Stimulated activated effector memory CD8-positive, alpha-beta T cell treated with anti-CD3 and anti-CD28 coated beads, Interleukin-12 subunit alpha, Interleukin-12 subunit beta, amount 100 ng/mL, for 72 hours (primary cell): ENCODE measurements around the gene KLRD1.
"Not testable (repeated sequence)": the region's sequence is repeated elsewhere in the genome, so short reads cannot be mapped to it uniquely, and the experiment has no call there.

Experiments used
- ATAC-seq: fragments of 150-1000 bp; cut with Tn5 transposase; 2 replicates; pipeline ENCODE4 v1.10.0; 2021
- DNase-seq, 2 donors: peaks; one replicate each; pipeline ENCODE4 v3.0.0; 2021 to 2022; ENCODE audit warnings: low spot score in 2 of 2
- H3K27ac Mint-ChIP-seq: one replicate; pipeline ENCODE4 v1.8.0; 2022; ENCODE audit warnings: mild to moderate bottlenecking, mixed read lengths
- H3K36me3 Mint-ChIP-seq: one replicate; pipeline ENCODE4 v1.8.0; 2022; ENCODE audit warnings: mild to moderate bottlenecking, mixed read lengths
- H3K4me1 Mint-ChIP-seq: one replicate; pipeline ENCODE4 v1.8.0; 2022; ENCODE audit warnings: mixed read lengths
- H3K4me3 Mint-ChIP-seq: one replicate; pipeline ENCODE4 v1.8.0; 2022; ENCODE audit warnings: mild to moderate bottlenecking, mixed read lengths
- H3K9me3 Mint-ChIP-seq: one replicate; pipeline ENCODE4 v1.8.0; 2022; ENCODE audit warnings: mixed read lengths

Gene KLRD1

DNA sequence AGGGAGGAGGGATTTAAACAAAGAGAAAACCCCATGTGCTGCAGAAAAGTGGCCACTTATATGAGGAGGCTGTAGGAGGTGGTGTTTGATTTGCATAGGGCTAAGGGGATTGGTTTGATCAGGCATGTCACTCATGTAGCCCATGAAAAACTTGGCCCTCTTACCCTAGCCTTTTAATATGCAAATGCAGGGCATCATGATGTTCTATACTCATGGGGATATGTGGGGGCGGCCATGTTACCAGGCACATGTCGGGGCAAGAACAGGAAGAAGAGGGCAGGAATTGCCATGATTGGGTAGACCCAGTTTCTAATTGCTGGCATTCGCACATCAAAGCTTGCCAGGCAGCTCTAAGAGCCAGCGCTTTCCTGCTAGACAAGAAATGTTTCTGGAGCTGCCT is 53.4 kb downstream of the KLRD1 start:
- H3K4me3 Mint-ChIP-seq, result no peak overlapping the region
- H3K27ac Mint-ChIP-seq, result no peak overlapping the region
- no peak for DNase-seq
- peaks cover 14% of the 10 kb centered on the region for H3K4me1 Mint-ChIP-seq
- no peak for ATAC-seq
- H3K9me3 Mint-ChIP-seq, result no peaks in the 10 kb centered on the region
- peaks cover 11% of the 10 kb centered on the region for H3K36me3 Mint-ChIP-seq

DNA sequence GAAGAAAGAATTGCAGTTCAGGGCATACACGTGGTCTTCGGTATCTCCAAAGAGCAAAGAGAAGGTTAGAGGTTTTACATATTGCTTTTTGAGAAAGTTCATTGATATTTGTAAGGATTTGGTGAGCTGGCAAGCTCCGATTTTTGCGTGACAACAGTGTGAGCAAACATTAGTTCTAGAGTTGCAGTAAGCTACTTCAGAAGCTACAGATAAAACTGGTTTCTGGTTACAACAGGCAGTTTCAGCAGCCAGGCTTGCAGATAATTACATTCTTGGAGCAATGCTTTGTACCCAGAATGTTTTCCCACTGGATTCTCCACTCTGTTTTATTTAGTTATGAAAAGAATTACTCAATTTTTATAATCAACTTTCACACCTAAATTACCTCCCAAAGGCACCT is 54.0 kb downstream of the KLRD1 start:
- Mint-ChIP-seq H3K27ac (no peak overlapping the region), H3K9me3 (no peaks in the 10 kb centered on the region), H3K36me3 (peaks cover 12% of the 10 kb centered on the region), H3K4me3 (no peak overlapping the region), H3K4me1 (peaks cover 14% of the 10 kb centered on the region)
- no peak for ATAC-seq
- DNase-seq, result no peak

DNA sequence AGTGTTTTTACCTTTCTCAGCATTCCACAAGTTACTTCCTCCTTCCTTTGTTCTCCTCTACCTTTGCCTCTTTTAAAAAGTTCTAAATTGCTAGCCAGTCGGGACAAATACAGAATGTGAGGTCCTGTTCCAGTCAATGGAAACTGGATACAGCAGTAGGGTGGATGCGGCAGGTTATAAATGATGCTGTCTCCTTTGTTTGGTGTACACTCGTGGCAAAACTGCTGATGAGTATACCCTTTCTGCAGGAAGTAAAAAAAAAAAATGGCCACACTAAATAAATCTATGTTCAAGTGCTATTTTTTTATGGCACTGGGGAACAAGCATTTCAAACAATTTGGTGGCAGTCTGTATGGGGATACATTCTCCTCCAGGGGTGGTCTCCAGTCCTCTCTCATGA is 54.7 kb downstream of the KLRD1 start:
- no peak for DNase-seq

DNA sequence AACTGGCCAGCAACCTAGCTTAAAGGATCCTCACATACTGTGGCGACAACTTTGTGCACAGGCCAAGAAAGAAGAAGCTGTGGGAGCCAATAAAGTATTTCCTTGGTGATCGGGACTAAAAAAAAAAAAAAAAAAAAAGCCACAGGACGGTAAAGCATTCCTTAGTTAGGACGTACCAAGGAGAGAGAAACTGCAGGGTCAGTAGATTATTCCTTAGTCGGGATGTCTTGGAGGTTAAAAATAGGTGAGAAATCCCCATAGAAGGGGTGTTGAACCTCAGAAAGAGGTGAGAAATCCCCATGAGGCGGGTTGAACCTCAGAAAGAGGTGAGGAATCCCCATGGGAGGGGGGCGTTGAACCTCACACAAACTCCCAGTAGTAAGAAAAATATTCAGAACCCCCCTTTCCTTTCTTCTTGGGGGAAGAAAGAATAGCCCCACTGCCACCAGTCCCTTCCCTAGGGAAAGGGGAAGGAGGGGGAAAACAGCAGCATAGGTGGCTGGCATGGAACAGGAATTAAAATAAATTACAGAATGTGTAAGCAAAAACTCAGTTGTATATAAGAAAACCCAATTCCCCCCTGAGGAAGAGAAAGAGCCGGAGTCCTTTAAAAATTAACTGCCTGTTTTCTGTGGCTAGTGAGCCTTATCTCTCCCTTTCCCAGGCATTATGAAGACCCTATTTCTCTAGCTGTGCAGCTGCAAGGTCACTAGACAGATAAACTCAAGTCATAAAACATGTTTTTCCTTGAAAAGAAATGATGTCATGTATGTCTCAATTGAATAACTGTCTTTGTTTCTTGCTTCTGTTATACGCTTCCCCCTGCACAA is 55.4 kb downstream of the KLRD1 start:
- H3K9me3 Mint-ChIP-seq, result peaks cover 1% of the 10 kb centered on the region
- H3K36me3 Mint-ChIP-seq, result peaks cover 26% of the 10 kb centered on the region
- DNase-seq (no peak), ATAC-seq (no peak)
- H3K27ac Mint-ChIP-seq, result no peak overlapping the region
- H3K4me3 Mint-ChIP-seq, result no peak overlapping the region
- peaks cover 20% of the 10 kb centered on the region for H3K4me1 Mint-ChIP-seq

More for the DNA sequence above, 54.7 kb downstream of the KLRD1 start:
- H3K4me3 Mint-ChIP-seq, result no peak overlapping the region
- peaks cover 19% of the 10 kb centered on the region for H3K36me3 Mint-ChIP-seq
- peaks cover 14% of the 10 kb centered on the region for H3K4me1 Mint-ChIP-seq
- ATAC-seq, result no peak
- H3K9me3 Mint-ChIP-seq, result no peaks in the 10 kb centered on the region
- H3K27ac Mint-ChIP-seq, result no peak overlapping the region

DNA sequence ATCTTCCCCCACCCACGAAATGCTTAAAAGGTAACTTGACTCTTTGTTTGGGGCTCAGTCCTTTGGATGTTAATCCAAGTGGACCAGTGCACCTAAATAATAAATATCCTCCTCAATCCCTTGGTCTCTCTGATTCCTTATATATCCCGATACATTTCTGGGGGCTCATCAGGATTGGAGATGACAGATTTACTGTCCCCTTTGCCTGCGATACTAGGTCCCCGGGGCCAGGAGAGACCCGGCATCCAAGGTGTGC is 55.9 kb downstream of the KLRD1 start:
- peaks cover 3% of the 10 kb centered on the region for H3K9me3 Mint-ChIP-seq
- peaks cover 32% of the 10 kb centered on the region for H3K36me3 Mint-ChIP-seq
- ATAC-seq (no peak), DNase-seq (no peak)
- H3K27ac Mint-ChIP-seq, result no peak overlapping the region
- peaks cover 26% of the 10 kb centered on the region for H3K4me1 Mint-ChIP-seq
- no peak overlapping the region for H3K4me3 Mint-ChIP-seq

DNA sequence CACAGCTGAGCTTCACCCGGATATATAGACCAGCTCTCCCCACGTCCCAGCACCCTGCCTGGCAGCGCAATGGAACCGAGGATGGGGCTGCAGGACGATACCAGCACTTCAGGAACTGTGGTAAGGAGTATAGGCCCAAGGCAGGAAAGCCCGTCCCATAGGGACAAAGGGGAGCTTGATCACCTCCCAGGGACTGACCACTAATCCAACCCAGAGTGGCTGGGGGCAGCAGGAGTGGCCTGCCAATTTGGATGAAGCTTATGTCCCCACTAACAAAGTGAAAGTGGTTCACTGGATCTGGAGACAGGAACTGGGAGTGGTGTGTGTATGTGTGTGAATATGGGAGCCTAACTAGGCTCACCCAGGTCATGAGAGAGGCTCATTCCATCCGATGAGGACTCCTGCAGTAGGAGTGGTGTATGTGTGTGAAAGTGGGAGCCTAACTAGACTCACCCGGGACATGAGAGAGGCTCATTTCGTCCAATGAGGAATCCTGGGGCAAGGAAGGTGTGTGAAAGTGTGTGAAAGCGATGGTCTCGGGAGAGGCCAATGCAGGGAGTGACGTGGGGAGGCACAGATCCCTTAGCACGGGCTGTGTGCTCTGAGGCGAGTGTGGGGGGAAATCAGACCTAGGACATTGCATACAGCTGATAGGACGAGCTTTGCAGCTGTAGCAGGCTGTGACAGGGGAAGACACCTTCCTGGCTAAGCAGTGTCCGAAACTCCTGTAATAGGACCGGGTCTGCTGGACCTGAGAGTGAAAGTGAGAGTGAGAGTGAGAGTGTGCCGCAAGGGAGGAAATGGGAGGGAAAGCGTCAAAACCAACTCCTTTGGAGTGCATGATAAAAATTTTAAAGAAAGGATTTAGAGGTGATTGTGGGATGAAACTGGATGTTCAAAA is 56.5 kb downstream of the KLRD1 start:
- ATAC-seq (peak; percentile 71), DNase-seq (peak in 1 of 2 donors; percentile 73)
- peaks cover 31% of the 10 kb centered on the region for H3K4me1 Mint-ChIP-seq
- H3K4me3 Mint-ChIP-seq, result no peak overlapping the region
- H3K36me3 Mint-ChIP-seq, result peaks cover 37% of the 10 kb centered on the region
- peaks cover 3% of the 10 kb centered on the region for H3K9me3 Mint-ChIP-seq
- no peak overlapping the region for H3K27ac Mint-ChIP-seq

DNA sequence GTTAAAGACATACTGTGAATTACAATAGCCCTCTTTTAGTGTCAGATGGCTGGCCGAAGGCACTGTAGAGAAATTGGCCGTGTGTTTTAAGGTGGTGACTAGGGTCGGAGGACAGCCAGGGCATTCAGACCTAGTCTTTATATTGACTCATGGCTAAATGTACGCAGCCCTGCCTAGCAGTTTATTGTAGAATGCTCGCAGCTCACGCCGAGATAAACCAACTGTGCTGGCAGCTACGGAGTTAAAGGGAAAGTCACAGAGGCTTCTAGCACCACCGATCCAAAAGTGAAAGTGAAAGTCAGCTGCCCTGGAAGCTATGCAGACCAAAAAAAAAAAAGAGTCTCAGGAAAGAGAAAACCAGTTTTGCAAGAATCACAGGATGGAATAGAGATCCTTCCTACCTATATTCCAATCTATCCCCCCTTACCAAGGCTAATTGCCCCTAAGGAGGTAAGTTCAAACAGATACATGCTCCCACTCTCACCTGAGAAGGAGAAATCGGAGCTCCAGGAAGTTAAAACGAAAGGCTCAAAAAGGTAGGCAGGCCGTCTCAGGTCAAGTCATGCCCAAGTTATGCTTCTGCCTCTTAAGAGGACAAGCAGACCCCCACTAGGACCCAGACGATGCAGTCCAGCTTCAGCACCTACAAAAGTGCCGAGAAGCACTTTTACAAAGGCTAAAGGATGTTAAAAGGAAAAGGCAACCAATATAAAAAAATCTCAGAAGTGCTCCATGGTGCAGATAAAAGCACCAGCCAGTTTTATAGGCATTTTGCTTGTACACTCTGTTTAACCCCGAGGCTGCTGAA is 57.3 kb downstream of the KLRD1 start:
- H3K9me3 Mint-ChIP-seq, result peaks cover 3% of the 10 kb centered on the region
- no peak overlapping the region for H3K27ac Mint-ChIP-seq
- peak in 1 of 2 donors; percentile 75 for DNase-seq
- H3K4me1 Mint-ChIP-seq, result peaks cover 37% of the 10 kb centered on the region
- ATAC-seq, result peak; percentile 74
- no peak overlapping the region for H3K4me3 Mint-ChIP-seq
- H3K36me3 Mint-ChIP-seq, result peaks cover 46% of the 10 kb centered on the region

DNA sequence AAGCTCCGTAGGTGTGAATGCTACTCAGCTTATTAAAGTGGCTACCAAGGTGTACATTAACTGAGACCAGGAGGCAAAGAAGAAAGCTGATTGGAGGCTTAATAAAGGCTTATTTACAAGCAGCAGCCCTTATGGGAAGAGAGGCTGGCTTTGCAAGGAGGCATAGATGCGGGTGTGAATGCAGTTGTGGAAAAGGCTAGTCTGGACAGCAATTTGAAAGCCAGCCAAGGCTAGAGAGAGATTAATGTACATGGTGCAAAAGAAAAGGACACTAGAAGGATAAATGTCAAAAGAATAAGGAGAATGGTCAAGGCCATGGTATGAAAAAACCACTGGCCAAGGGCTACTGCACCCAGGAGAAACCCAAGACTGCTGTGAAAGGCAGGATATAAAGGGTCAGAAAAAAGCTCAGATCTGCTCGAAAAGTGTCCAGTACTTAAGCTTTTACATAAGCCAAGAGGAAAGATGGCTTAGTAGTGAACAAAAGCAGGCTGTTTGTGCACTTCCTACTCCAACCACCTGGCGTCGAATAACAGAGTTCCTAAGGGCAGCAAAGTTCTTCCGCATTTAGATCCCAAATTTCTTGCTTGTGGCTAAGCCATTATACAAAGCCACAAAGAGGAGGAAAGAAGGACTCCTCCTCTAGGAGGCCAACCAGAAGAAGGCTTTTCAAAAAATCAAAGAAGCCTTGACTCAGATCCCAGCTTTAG is 58.2 kb downstream of the KLRD1 start:
- H3K4me1 Mint-ChIP-seq, result peaks cover 40% of the 10 kb centered on the region
- ATAC-seq (no peak), DNase-seq (no peak)
- peaks cover 3% of the 10 kb centered on the region for H3K9me3 Mint-ChIP-seq
- no peak overlapping the region for H3K27ac Mint-ChIP-seq
- peaks cover 50% of the 10 kb centered on the region for H3K36me3 Mint-ChIP-seq
- no peak overlapping the region for H3K4me3 Mint-ChIP-seq

DNA sequence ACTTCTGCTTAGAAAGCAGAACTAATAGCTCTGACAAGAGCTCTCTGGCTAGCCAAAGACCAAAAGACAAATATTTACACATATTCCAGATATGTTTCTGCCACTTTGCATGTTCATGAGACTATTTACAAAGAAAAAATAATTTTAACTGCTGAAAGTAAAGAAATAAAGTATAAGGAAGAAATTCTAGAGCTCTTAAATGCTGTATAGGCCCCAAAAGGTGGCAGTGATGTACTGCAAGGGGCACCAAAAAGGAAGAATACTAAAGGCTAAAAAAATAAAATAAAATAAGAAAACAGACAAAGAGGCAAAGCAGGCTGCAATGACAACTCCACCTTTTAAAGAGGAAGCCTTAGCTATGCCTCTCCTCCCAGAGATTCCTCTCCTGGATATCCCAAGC is 59.2 kb downstream of the KLRD1 start:
- no peak overlapping the region for H3K27ac Mint-ChIP-seq
- no peak overlapping the region for H3K4me3 Mint-ChIP-seq
- H3K36me3 Mint-ChIP-seq, result peaks cover 58% of the 10 kb centered on the region
- ATAC-seq (no peak), DNase-seq (no peak)
- peaks cover 41% of the 10 kb centered on the region for H3K4me1 Mint-ChIP-seq
- peaks cover 3% of the 10 kb centered on the region for H3K9me3 Mint-ChIP-seq

DNA sequence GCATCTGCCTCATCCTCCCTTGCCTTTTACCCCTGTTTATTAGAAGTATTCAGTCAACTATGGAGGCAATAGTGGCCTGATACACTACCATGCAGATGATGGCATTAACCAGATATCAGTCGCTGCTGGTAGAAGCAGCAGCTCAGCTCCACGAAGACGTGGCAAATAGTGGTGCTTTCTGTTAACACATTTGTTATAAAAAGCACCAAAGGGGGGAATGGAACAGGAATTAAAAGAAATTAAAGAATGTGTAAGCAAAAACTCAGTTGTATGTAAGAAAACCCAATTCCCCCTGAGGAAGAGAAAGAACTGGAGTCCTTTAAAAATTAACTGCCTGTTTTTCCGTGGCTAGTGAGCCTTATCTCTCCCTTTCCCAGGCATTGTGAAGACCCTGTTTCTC is 60.0 kb downstream of the KLRD1 start:
- peaks cover 49% of the 10 kb centered on the region for H3K4me1 Mint-ChIP-seq

DNA sequence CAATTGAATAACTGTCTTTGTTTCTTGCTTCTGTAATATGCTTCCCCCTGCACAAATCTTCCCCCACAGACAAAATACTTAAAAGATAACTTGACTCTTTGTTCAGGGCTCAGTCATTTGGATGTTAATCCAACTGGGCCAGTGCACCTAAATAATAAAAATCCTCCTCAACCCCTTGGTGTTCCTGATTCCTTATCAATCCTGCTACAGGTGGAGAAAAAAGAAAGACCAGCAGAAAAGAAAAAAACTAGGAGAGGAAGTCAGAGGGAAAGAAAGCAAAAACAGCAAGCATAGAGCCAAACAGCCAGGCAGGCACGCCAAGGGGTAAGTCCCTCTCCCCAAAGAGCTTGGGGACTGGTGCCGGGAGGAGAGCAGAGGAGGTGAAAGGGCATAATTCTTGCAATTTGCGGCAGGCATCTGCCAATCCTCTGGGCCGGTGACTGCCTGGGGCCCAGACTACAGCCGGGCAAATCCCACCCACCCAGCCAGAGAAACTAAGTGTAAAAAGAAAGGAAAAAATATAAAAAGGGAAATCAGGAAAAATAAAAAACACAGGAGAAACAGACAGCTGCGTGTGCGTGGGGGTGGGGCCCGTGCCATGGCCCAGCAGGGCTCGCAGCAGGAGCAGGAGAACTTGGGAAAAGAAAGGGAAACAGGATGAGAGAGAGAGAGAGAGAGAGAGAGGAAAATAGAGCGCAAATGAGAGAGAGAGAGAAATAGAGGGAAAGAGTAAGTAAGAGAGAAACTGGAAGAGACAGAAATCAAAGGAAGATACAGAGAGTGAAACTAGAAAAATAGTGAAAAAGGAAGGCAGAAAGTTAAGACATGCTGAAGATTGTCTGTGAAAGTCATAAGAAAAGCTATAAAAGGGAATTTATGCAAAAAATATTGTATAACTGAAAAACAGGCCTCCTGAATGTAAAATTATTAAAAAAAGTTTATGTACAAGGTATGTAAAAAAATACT is 60.8 kb downstream of the KLRD1 start:
- DNase-seq, result no peak
- H3K4me3 Mint-ChIP-seq, result peak overlapping the region; percentile 69
- peaks cover 70% of the 10 kb centered on the region for H3K36me3 Mint-ChIP-seq
- no peak for ATAC-seq
- peaks cover 54% of the 10 kb centered on the region for H3K4me1 Mint-ChIP-seq
- peak overlapping the region; percentile 97 for H3K27ac Mint-ChIP-seq
- H3K9me3 Mint-ChIP-seq, result peaks cover 3% of the 10 kb centered on the region

More for the DNA sequence above, 60.0 kb downstream of the KLRD1 start:
- Mint-ChIP-seq H3K36me3 (peaks cover 63% of the 10 kb centered on the region), H3K27ac (peak overlapping the region; percentile 97), H3K4me3 (peak overlapping the region; percentile 69)
- ATAC-seq, DNase-seq, H3K9me3 Mint-ChIP-seq: not testable (repeated sequence)

DNA sequence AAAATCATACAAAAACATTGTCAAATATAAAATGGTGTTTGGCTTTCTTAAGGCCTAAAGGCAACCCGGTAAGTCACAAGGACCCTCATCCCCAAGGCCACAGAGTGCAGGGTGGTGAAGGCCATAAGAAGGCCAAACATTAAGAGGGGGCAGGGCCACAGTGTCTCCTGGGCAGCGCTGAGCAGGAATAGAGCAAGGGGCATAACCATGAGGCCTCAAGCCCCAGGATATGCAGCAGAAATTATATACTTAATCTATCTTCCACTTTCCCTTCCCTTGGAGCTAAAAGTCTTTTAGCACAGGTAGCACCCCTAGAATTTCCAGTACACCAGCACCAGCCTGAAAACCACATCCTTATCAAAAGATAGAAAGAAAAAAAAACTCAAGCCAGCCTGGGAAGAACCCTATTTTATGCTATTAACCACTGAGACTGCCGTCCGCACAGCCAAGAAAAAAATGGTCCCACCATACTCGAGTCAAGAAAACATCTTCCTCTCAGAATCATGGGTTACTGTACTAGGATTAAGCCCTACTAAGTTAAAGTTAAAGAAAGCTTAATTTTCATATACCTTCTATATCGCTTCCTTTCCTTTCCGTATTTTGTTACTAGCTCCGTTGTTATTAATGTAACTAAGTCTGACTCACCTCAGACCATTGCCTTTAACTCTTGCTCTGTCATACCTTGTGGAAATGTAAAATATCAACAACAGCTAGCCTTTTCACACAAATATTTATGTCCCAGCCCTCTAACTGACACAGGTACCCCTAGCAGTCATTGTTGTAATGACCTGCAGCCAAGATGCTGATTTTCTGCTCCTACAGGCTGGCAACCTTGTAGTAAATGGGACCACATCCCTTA is 62.1 kb downstream of the KLRD1 start:
- Mint-ChIP-seq H3K4me1 (peaks cover 66% of the 10 kb centered on the region), H3K36me3 (peaks cover 83% of the 10 kb centered on the region), H3K9me3 (peaks cover 3% of the 10 kb centered on the region), H3K4me3 (peak overlapping the region; percentile 69), H3K27ac (peak overlapping the region; percentile 97)
- ATAC-seq (peak; percentile 48), DNase-seq (no peak)

DNA sequence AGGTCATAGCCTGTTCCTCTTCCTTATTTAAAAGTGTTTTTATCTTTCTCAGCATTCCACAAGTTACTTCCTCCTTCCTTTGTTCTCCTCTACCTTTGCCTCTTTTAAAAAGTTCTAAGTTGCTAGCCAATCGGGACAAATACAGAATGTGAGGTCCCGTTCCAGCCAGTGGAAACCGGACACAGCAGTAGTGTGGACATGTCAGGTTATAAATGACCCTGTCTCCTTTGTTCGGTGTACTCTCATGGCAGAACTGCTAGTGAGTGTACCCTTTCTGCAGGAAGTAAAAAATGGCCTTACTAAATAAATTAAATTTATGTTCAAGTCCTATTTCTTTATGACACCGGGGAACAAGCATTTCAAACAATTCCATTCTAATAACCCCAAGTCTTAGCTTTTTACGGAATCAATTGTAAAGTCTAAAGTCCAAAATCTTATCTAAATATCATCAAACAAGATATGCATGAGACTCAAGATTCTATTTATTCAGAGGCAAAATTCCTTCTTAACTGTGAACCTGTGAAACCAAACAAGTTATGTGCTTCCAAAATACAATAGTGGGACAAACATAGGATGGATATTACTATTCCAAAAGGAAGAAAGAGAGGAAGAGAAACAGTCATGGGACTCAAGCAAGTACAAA is 64.3 kb downstream of the KLRD1 start:
- H3K9me3 Mint-ChIP-seq, DNase-seq, ATAC-seq: not testable (repeated sequence)
- Mint-ChIP-seq H3K4me1 (peaks cover 77% of the 10 kb centered on the region), H3K27ac (peak overlapping the region; percentile 97), H3K36me3 (peaks cover 100% of the 10 kb centered on the region), H3K4me3 (peak overlapping the region; percentile 44)
